Small intestine (tissue), 7 donors: ENCODE data around the gene CDADC1. TPM values are rescaled to one million over a fixed set of nuclear protein-coding genes. Genes with fewer than 3 reads are reported as not detected.

Experiments
- DNase-seq, 2 donors: peaks; one replicate each; pipeline versions ENCODE4 v3.0.0 to v3.0.0-alpha.2; 2013
- FAIRE-seq: peaks from 2 replicates; lab custom pipeline; 2012; peaks lifted over from hg19 to GRCh38; lab: Jason Lieb, UNC
- H3K27ac ChIP-seq, 3 donors: one replicate each; pipeline ENCODE4 v1.5.1; 2013; ENCODE audit warnings: low read length in 2 of 3, mild to moderate bottlenecking in 2 of 3, control low read depth in 1 of 3, inconsistent platforms in 1 of 3, low read depth in 1 of 3, moderate library complexity in 1 of 3
- H3K27me3 ChIP-seq, 3 donors: one replicate each; pipeline ENCODE4 v1.6.1; 2013; ENCODE audit warnings: low read length in 3 of 3, inconsistent platforms in 1 of 3; ENCODE audit not compliant: control insufficient read depth in 3 of 3, insufficient read depth in 3 of 3
- H3K36me3 ChIP-seq, 3 donors: one replicate each; pipeline ENCODE4 v1.6.1; 2013; ENCODE audit warnings: low read length in 3 of 3, inconsistent platforms in 1 of 3, low read depth in 1 of 3, mild to moderate bottlenecking in 1 of 3, moderate library complexity in 1 of 3; ENCODE audit not compliant: control insufficient read depth in 3 of 3, insufficient read depth in 2 of 3
- H3K4me1 ChIP-seq, 3 donors: one replicate each; pipeline ENCODE4 v1.6.1; 2013; ENCODE audit warnings: low read length in 2 of 3, inconsistent platforms in 1 of 3, low read depth in 1 of 3, mild to moderate bottlenecking in 1 of 3, moderate library complexity in 1 of 3; ENCODE audit not compliant: control insufficient read depth in 3 of 3, insufficient read depth in 2 of 3
- H3K4me3 ChIP-seq, 3 donors: one replicate each; pipeline ENCODE4 v1.5.1; 2013; ENCODE audit warnings: low read length in 3 of 3, control low read depth in 1 of 3, inconsistent platforms in 1 of 3, low read depth in 1 of 3, mild to moderate bottlenecking in 1 of 3, moderate library complexity in 1 of 3
- H3K9me3 ChIP-seq, 2 donors: one replicate each; pipeline ENCODE4 v1.6.1; 2013; ENCODE audit warnings: low read depth in 1 of 2, low read length in 1 of 2; ENCODE audit not compliant: control insufficient read depth in 2 of 2, insufficient read depth in 1 of 2
- WGBS, 3 donors: extraction: QIAGEN DNeasy Blood & Tissue Kit; methylation state at CpG; one replicate each; pipeline ENCODE4 v1.1.7; 2013; 5-methylcytosine and 5-hydroxymethylcytosine counted together
- polyA plus RNA-seq, 4 donors: library from polyadenylated mRNA; stranded (reverse) in 3 of 4; unstranded in 1 of 4; fragments of 200-250 nt in 3 of 4; fragments of 120-200 nt in 1 of 4; gene quantifications; one replicate each; pipeline versions ENCODE4 v1.2.1 to v1.2.3, GENCODE V29; 2013
- donor health status: healthy with polysubstance abuse.
- donor health status: control.
- donor health status: control.
- donor health status: Bipolar disorder and iron deficiency.
- donor health status: healthy.

The CDADC1 gene
- polyA plus RNA-seq, 4 donors: 3.2 to 8.8 (median 3.8) TPM

DNA sequence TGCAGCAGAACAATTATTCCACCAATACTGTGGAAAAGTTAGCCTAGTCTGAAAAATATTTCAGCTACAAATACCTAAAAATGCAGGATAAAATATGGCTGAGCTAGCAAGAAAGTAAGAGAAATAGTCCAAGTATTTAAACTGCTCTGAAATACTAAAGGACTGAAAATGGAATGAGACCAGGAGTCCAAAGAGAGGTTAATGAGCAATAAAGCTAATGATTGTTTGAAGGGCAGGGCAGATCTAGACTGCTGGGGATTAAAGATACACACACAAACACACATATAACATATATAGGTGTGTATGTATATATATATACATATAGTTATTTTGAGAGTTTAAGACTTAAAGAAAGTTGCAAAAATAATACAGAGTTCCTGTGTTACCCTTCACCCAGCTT lies 2.6 kb upstream of the CDADC1 start:
- Histone ChIP-seq H3K4me1 (peaks cover 0 to 9% (median 3%) of the 10 kb centered on the region in 3 donors), H3K9me3 (peaks cover 0 to 10% of the 10 kb centered on the region in 2 donors), H3K27me3 (no peaks in the 10 kb centered on the region), H3K4me3 (no peak overlapping the region), H3K27ac (peak overlapping the region in 1 of 3 donors; percentile 60), H3K36me3 (peaks cover 0 to 6% (median 0%) of the 10 kb centered on the region in 3 donors)
- FAIRE-seq (no peak), DNase-seq (peak; percentile 53 to 74)

DNA sequence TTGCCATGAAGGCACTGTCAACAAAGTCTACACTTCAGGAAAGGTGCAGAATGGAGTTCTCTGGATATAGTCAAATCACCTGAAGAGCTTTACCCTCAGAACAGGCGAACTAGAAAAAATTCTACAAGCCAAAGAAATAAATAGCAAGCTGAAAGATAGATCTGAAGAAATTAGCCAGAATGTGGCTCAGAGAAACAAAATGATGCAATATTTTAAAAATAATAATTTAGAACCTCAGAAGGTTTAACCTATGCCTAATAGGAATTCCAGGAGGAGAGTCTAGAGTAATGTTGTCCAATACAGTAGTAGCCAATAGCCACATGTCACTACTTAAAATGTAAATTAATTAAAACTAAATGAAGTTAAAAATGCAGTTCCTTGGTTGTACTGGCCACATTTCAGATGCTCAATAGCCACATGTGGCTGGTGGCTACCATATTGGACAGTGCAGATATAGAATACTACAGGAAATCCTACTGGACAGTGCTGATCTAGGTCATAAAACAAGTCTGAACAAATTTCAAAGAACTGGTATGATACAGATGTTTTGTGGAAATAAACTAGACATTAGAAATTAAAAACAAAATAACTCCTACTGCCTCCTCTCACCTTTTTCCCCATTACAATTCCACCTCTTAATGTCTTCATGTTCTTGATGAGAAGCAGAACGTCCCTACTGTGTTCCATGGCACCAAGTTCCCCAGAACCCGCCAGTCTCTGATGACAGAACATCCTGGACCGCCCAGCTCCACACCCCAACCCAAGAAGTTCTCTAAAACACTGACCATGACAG lies 679 bp upstream of the CDADC1 start:
- no peaks in the 10 kb centered on the region for H3K27me3 ChIP-seq
- DNase-seq: no peak
- peaks cover 0 to 9% (median 3%) of the 10 kb centered on the region in 3 donors for H3K4me1 ChIP-seq
- 22 to 26% (median 25%) methylated on average over 4 of the region's 4 CpGs for WGBS, 3 donors
- FAIRE-seq: no peak
- peak overlapping the region; percentile 61 to 96 (median 84) for H3K27ac ChIP-seq
- peak overlapping the region; percentile 65 to 84 (median 71) for H3K4me3 ChIP-seq
- H3K36me3 ChIP-seq: peaks cover 0 to 10% (median 1%) of the 10 kb centered on the region in 3 donors
- H3K9me3 ChIP-seq: peaks cover 0 to 9% of the 10 kb centered on the region in 2 donors

DNA sequence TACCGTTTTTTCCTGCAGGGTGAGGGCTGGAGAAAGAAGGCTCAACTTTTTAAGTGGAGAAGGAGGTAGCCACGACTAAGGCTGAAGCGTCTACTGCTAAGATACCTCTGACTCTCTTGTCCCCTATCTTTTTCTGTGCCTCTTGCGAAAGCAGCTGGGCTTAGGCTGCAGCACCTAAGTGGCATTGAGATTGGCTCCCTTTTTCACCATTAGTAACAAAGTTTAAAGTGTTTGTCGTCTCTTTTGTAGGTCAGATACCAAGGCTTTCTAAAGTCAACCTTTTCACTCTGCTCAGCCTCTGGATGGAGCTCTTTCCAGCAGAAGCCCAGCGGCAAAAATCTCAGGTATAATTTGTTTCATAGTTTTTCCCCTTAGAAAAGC lies 887 bp downstream of the CDADC1 start:
- H3K4me1 ChIP-seq: peaks cover 0 to 9% (median 3%) of the 10 kb centered on the region in 3 donors
- no peaks in the 10 kb centered on the region for H3K9me3 ChIP-seq
- peak overlapping the region; percentile 22 to 96 (median 84) for H3K27ac ChIP-seq
- DNase-seq (no peak), FAIRE-seq (no peak)
- no peaks in the 10 kb centered on the region for H3K27me3 ChIP-seq
- H3K4me3 ChIP-seq: peak overlapping the region; percentile 65 to 84 (median 71)
- H3K36me3 ChIP-seq: peaks cover 0 to 11% (median 2%) of the 10 kb centered on the region in 3 donors
- WGBS, 3 donors: 3 to 7% (median 3%) methylated on average over 6 of the region's 6 CpGs

DNA sequence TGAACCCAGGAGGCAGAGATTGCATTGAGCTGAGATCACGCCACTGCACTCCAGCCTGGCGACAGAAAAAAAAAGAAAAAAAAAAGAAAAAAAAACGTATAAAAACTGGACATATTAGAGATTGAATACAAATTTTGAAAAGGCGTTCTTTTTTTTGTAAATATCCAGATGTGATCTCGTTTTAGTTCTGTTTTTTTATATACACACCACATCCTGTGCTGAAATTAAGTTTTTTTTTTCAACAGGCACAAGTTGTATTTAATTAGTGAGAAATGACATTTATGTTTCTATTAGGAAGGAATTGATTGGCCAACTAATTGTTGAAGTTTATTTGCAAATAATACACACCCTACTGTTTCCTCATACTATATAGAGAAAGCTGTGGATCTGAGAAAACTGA lies 3.6 kb downstream of the CDADC1 start:
- peaks cover 0 to 4% (median 3%) of the 10 kb centered on the region in 3 donors for H3K4me1 ChIP-seq
- H3K27ac ChIP-seq: no peak overlapping the region
- FAIRE-seq (no peak), DNase-seq (no peak)
- no peaks in the 10 kb centered on the region for H3K9me3 ChIP-seq
- peaks cover 2 to 18% (median 5%) of the 10 kb centered on the region in 3 donors for H3K36me3 ChIP-seq
- WGBS, 3 donors: 76 to 82% (median 80%) methylated on average over 5 of the region's 5 CpGs
- H3K27me3 ChIP-seq: no peaks in the 10 kb centered on the region
- no peak overlapping the region for H3K4me3 ChIP-seq

DNA sequence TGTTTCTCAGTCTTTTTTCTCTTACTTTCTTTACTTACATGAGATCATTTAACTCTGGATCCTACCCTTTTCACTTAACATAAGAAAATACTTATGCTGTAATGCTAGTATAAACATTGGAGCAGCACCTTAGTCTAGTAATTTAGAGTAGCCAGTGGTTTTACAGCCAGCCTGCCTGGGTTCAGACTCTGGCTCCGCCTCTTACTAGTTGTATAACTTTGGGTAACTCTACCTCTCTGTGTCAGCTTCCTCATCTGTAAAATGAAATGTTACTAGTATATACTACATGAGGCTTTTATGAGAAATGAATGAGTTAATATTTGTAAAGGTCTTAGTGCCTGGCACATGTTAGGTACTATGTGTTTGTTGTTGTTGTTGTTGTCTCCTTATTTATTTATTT lies 5.6 kb downstream of the CDADC1 start:
- no peaks in the 10 kb centered on the region for H3K27me3 ChIP-seq
- no peak overlapping the region for H3K27ac ChIP-seq
- no peak for FAIRE-seq
- peaks cover 2 to 21% (median 5%) of the 10 kb centered on the region in 3 donors for H3K36me3 ChIP-seq
- H3K4me3 ChIP-seq: no peak overlapping the region
- H3K9me3 ChIP-seq: no peaks in the 10 kb centered on the region
- DNase-seq: no peak
- 96 to 100% (median 100%) methylated on average over 1 of the region's 1 CpG for WGBS, 3 donors
- peaks cover 0 to 4% (median 0%) of the 10 kb centered on the region in 3 donors for H3K4me1 ChIP-seq

DNA sequence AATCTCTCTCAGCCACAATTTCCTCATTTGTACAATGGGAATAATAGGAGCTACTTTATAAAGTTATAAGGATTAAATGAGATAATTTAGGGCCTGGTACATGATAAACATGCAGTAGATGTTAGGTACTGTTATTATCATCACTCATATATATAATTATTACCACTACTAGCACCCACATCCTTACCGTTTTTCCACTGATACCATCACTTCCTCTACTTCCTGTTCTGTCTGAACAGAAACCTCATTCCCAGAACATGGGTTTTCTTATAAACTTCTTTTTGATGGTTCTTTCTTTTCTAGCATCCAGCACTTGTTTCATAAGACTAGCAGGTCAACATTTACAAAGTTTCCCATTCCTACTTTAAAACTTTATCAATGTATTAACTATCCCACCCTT lies 6.3 kb downstream of the CDADC1 start:
- H3K27me3 ChIP-seq: no peaks in the 10 kb centered on the region
- H3K36me3 ChIP-seq: peaks cover 2 to 21% (median 5%) of the 10 kb centered on the region in 3 donors
- H3K4me3 ChIP-seq: no peak overlapping the region
- DNase-seq: no peak
- H3K27ac ChIP-seq: no peak overlapping the region
- H3K9me3 ChIP-seq: no peaks in the 10 kb centered on the region
- FAIRE-seq: no peak
- 48 to 78% (median 62%) methylated on average over 1 of the region's 1 CpG for WGBS, 3 donors
- H3K4me1 ChIP-seq: peaks cover 0 to 4% (median 0%) of the 10 kb centered on the region in 3 donors

DNA sequence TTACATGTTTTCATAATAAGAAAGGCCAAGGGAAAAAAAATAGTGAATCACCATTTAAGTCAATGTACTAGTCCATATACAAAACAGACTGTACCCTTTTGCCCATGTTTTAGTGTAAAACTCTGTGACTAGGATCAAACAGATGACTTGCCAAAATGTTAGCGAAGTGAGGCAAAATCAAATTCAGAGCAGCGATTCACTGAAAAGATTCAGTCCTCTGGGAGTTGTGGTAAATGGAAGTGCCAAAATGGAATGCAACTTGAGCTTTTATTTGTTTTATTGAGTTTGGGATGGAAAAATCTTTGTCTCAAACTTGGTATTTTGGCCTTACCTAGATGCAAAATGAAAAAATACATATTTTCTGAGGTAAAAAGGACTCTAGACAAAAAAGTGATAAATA lies 9.1 kb downstream of the CDADC1 start:
- FAIRE-seq (no peak), DNase-seq (no peak)
- Histone ChIP-seq H3K9me3 (no peaks in the 10 kb centered on the region), H3K36me3 (peaks cover 6 to 22% (median 16%) of the 10 kb centered on the region in 3 donors), H3K27me3 (no peaks in the 10 kb centered on the region), H3K4me1 (peaks cover 0 to 4% (median 0%) of the 10 kb centered on the region in 3 donors), H3K27ac (no peak overlapping the region), H3K4me3 (no peak overlapping the region)
- WGBS, 3 donors: 94 to 99% (median 97%) methylated on average over 2 of the region's 2 CpGs

DNA sequence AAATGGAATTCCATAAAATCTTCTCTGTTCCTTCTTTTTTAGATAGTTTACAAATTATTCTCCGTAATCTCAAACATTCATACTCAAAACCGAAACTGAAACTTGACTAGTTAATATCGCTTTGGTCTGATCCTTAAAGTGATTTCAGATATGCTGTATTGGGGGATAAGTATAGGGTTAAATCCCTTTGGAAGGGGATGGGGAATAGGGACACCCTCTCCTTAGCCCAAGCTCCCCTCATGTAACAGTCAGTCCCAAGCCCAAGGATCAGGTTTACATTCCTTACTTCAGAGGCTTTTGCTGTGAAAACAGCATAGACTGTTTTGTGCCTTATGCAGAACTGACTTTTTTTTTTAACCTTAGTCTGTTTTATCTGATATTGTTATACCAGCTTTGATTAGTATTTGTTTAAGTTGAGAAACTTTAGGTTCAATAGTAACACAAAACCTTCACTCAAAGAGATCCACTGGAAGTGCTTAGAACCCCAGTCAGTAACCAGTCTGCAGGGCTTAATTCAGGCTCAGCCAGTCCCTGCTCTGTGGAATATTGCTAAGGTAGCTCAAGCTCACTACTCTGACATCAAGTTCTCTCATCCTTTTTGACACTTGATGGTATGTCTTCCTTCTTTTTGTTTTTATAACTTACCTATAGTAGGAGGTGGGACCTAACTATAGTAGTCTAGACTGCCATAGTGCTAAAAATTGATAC lies 10.5 kb downstream of the CDADC1 start:
- H3K27me3 ChIP-seq: no peaks in the 10 kb centered on the region
- DNase-seq (no peak), FAIRE-seq (peak; percentile 49)
- peaks cover 6 to 22% (median 14%) of the 10 kb centered on the region in 3 donors for H3K36me3 ChIP-seq
- peak overlapping the region in 1 of 3 donors; percentile 30 for H3K4me3 ChIP-seq
- H3K27ac ChIP-seq: peak overlapping the region in 2 of 3 donors; percentile 26 to 78
- H3K4me1 ChIP-seq: peaks cover 0 to 4% (median 0%) of the 10 kb centered on the region in 3 donors
- H3K9me3 ChIP-seq: no peaks in the 10 kb centered on the region
- WGBS, 3 donors: 2 to 25% (median 15%) methylated on average over 3 of the region's 3 CpGs
